MCF 10A (cell line): ENCODE results near the gene GATA3. TPM values are rescaled to one million over a fixed set of nuclear protein-coding genes. Genes with fewer than 3 reads are reported as not detected.

ENCODE experiments used
- BruUV-seq: library from RNA; stranded (reverse); fragments of 400-500 nt; replicated peaks from 2 replicates; lab custom pipeline; 2021; lab: Mats Ljungman, UMichigan
- CTCF ChIA-PET: fragments of 300-600 bp; sonication (Branson Sonifier 250); formaldehyde crosslinking; extraction: SDS; loops from one replicate; lab custom pipeline; 2021; ENCODE audit warnings: antibody characterized with exemption, inconsistent platforms; lab: Yijun Ruan, JAX
- POLR2A ChIA-PET: fragments of 300-600, 350-650 bp; sonication (Branson Sonifier 250); formaldehyde crosslinking; extraction: SDS; loops from one replicate; lab custom pipeline; 2020; ENCODE audit warnings: antibody characterized with exemption, inconsistent platforms; lab: Yijun Ruan, JAX
- DNase-seq: peaks from one replicate; pipeline ENCODE4 v3.0.0-alpha.2; 2018; ENCODE audit not compliant: unreplicated experiment
- H3K27ac Mint-ChIP-seq: one replicate; pipeline ENCODE4 v1.8.0; 2022; ENCODE audit warnings: mild to moderate bottlenecking, low read depth, mixed read lengths; ENCODE audit not compliant: unreplicated experiment
- H3K27me3 Mint-ChIP-seq: one replicate; pipeline ENCODE4 v1.8.0; 2022; ENCODE audit warnings: mixed read lengths; ENCODE audit not compliant: insufficient read depth, unreplicated experiment
- H3K36me3 Mint-ChIP-seq: one replicate; pipeline ENCODE4 v1.8.0; 2022; ENCODE audit warnings: mild to moderate bottlenecking, moderate library complexity, mixed read lengths; ENCODE audit not compliant: insufficient read depth, unreplicated experiment
- H3K4me1 Mint-ChIP-seq: one replicate; pipeline ENCODE4 v1.8.0; 2022; ENCODE audit warnings: mixed read lengths; ENCODE audit not compliant: insufficient read depth, unreplicated experiment
- H3K4me3 Mint-ChIP-seq: one replicate; pipeline ENCODE4 v1.8.0; 2022; ENCODE audit warnings: mild to moderate bottlenecking, moderate library complexity, mixed read lengths; ENCODE audit not compliant: unreplicated experiment
- H3K9me3 Mint-ChIP-seq: one replicate; pipeline ENCODE4 v1.8.0; 2022; ENCODE audit warnings: mixed read lengths; ENCODE audit not compliant: unreplicated experiment
- CTCF ChIP-seq: fragments of 200-600 bp; IDR thresholded peaks from one replicate; pipeline ENCODE4 v1.8.0; 2022; ENCODE audit warnings: antibody characterized with exemption, mild to moderate bottlenecking; ENCODE audit not compliant: unreplicated experiment
- intact Hi-C: fragments of 100-400 bp; cut with micrococcal nuclease; formaldehyde crosslinking; loops from 2 replicates; pipeline ENCODE4 v1.14.1; 2022
- total RNA-seq: library from RNA; stranded (reverse); gene quantifications from 2 replicates; pipeline ENCODE4 v1.2.3, GENCODE V29; 2022

GATA3 gene
- total RNA-seq, 1 experiment from 2014 or later = 13.1 TPM

- no peak for TF ChIP-seq CTCF
- Mint-ChIP-seq H3K4me1 (peaks cover 12% of the 10 kb centered on the region), H3K36me3 (peaks cover 6% of the 10 kb centered on the region)
These were observed 69.9 kb downstream of the GATA3 start for GRCh38 chr10:8124436-8124835.

More at GRCh38 chr10:8124436-8124835, 69.9 kb downstream of the GATA3 start:
- ChIA-PET CTCF (no interaction called here), POLR2A (interaction anchor here (0.6 kb wide), 1 partner anchor 73 kb away, joined by 6 read pairs; no protein-coding TSS in a partner anchor)
- no peak for DNase-seq
- intact Hi-C loops = no loop called here
- no peaks in the 10 kb centered on the region for H3K9me3 Mint-ChIP-seq
- no peaks in the 10 kb centered on the region for H3K27me3 Mint-ChIP-seq
- H3K4me3 Mint-ChIP-seq = no peak overlapping the region
- no TSS peak for BruUV-seq
- no peak overlapping the region for H3K27ac Mint-ChIP-seq

Other genes starting within 250 kb of the GATA3 start
- gene TAF3, start 236.2 kb upstream of the GATA3 start, total RNA-seq = 9.3 and 9.9 TPM in 2 replicates